ENCODE data around the gene SETX.

DNA sequence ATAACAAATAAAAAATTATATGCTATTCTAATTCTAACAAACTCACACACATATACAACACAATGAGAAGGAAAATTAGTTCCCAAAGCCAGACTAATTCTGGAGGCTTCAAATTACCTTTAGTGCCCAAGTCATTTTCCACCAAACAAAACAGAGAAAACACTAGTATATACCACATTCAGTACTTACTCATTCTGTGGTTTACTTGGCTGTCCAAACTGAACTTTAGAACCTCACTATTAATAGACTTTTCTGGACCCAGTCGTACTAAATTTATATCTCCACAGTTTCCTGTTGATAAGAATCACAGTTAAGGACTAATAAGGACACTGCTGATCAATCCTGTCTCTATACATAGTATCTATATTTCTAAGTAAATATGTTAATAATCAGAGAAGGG is 66.4 kb downstream of the SETX start:
- TF ChIP-seq, protein P1, sequence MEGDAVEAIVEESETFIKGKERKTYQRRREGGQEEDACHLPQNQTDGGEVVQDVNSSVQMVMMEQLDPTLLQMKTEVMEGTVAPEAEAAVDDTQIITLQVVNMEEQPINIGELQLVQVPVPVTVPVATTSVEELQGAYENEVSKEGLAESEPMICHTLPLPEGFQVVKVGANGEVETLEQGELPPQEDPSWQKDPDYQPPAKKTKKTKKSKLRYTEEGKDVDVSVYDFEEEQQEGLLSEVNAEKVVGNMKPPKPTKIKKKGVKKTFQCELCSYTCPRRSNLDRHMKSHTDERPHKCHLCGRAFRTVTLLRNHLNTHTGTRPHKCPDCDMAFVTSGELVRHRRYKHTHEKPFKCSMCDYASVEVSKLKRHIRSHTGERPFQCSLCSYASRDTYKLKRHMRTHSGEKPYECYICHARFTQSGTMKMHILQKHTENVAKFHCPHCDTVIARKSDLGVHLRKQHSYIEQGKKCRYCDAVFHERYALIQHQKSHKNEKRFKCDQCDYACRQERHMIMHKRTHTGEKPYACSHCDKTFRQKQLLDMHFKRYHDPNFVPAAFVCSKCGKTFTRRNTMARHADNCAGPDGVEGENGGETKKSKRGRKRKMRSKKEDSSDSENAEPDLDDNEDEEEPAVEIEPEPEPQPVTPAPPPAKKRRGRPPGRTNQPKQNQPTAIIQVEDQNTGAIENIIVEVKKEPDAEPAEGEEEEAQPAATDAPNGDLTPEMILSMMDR (IDR thresholded peaks at IDR 0.05) = no peak
- no peak for TF ChIP-seq POLR2A (IDR thresholded peaks at IDR 0.05)
